Suppressor macrophage (primary cell): Measurements from ENCODE around the gene NUFIP2.
"Not testable (repeated sequence)": the region's sequence is repeated elsewhere in the genome, so short reads cannot be mapped to it uniquely, and the experiment has no call there.

Source experiments
- DNase-seq, 4 experiments: peaks; one replicate each; pipeline ENCODE4 v3.0.0-alpha.2; 2020 to 2022
- total RNA-seq, 17 experiments: gene quantifications; one replicate each; lab custom pipeline; 2026; ENCODE audit warnings: mixed read lengths in 6 of 17, inconsistent platforms in 3 of 17; lab: John Stamatoyannopoulos, UW

Gene NUFIP2
- total RNA-seq = 54.1 to 349 (median 180) reads per million in 17 experiments

- peak; percentile 100 for DNase-seq
Measured at GRCh38 chr17:29293890-29294579, at the start of gene NUFIP2. Gene NUFIP2 (minus strand): TSS chr17:29294148. CDS start chr17:29294059, 89 bp downstream.

- DNase-seq = peak; percentile 15 to 53 (median 46)
Measured at GRCh38 chr17:29342158-29342765, 48.3 kb upstream of the NUFIP2 start.

GRCh38 chr17:29341726-29342125, 47.8 kb upstream of the NUFIP2 start:
- peak; percentile 17 to 63 (median 34) for DNase-seq

GRCh38 chr17:29339016-29339415, 45.1 kb upstream of the NUFIP2 start:
- not testable (repeated sequence) for DNase-seq

- DNase-seq = no peak
Measured at GRCh38 chr17:29331708-29332085, 37.7 kb upstream of the NUFIP2 start.

- DNase-seq = no peak
Measured at GRCh38 chr17:29331075-29331707, 37.2 kb upstream of the NUFIP2 start.

- no peak for DNase-seq
Measured at GRCh38 chr17:29327412-29327811, 33.5 kb upstream of the NUFIP2 start.

GRCh38 chr17:29326023-29326813, 32.3 kb upstream of the NUFIP2 start:
- DNase-seq = no peak

- no peak for DNase-seq
Measured at GRCh38 chr17:29322363-29322762, 28.4 kb upstream of the NUFIP2 start.

GRCh38 chr17:29303386-29303785, 9.4 kb upstream of the NUFIP2 start:
- peak in 2 of 4 experiments; percentile 13 to 28 for DNase-seq

- DNase-seq = peak in 2 of 4 experiments; percentile 8 to 10
Measured at GRCh38 chr17:29299031-29299430, 5.1 kb upstream of the NUFIP2 start.

GRCh38 chr17:29295420-29295819, 1.5 kb upstream of the NUFIP2 start:
- DNase-seq = no peak

GRCh38 chr17:29294580-29294900, 592 bp upstream of the NUFIP2 start:
- DNase-seq = no peak

GRCh38 chr17:29292992-29293889, 707 bp downstream of the NUFIP2 start:
- DNase-seq = peak; percentile 57 to 83 (median 71)

GRCh38 chr17:29292071-29292991, 1.6 kb downstream of the NUFIP2 start:
- peak; percentile 57 to 84 (median 68) for DNase-seq

- DNase-seq = peak; percentile 67 to 85 (median 82)
Measured at GRCh38 chr17:29291163-29291752, 2.7 kb downstream of the NUFIP2 start.

- no peak for DNase-seq
Measured at GRCh38 chr17:29289852-29290251, 4.1 kb downstream of the NUFIP2 start.

- DNase-seq = no peak
Measured at GRCh38 chr17:29283961-29284360, 10.0 kb downstream of the NUFIP2 start.

GRCh38 chr17:29283496-29283895, 10.5 kb downstream of the NUFIP2 start:
- no peak for DNase-seq

GRCh38 chr17:29279397-29280070, 14.4 kb downstream of the NUFIP2 start:
- no peak for DNase-seq
